NB4 (cell line): ENCODE data around the gene ATP4B.

Experiments used
- DNase-seq: peaks from one replicate; pipeline ENCODE4 v3.0.0; 2010; ENCODE audit warnings: low read depth
- H3K4me3 ChIP-seq: one replicate; pipeline ENCODE4 v1.5.1; 2011; ENCODE audit warnings: mild to moderate bottlenecking, low read depth, low read length, moderate library complexity
- MYC ChIP-seq: IDR thresholded peaks from 2 replicates; pipeline ENCODE4 v1.6.1; 2011; ENCODE audit warnings: low read depth, low read length
- POLR2A ChIP-seq: IDR thresholded peaks from 2 replicates; pipeline ENCODE4 v1.6.1; 2011; ENCODE audit warnings: mild to moderate bottlenecking; ENCODE audit not compliant: insufficient read length; ENCODE audit errors: extremely low read depth
- TF ChIP-seq, protein P1 (sequence below): IDR thresholded peaks from one replicate; pipeline ENCODE4 v1.5.1; 2012; ENCODE audit warnings: low read depth, low read length
- TF ChIP-seq, protein P2 (sequence below): IDR thresholded peaks from 2 replicates; pipeline ENCODE4 v1.6.1; 2011; ENCODE audit warnings: low read depth, low read length

The ATP4B gene

GRCh38 chr13:113654591-113655345 is 3.2 kb downstream of the ATP4B start:
- no peak for DNase-seq
- no peak overlapping the region for H3K4me3 ChIP-seq
- TF ChIP-seq, protein P1, sequence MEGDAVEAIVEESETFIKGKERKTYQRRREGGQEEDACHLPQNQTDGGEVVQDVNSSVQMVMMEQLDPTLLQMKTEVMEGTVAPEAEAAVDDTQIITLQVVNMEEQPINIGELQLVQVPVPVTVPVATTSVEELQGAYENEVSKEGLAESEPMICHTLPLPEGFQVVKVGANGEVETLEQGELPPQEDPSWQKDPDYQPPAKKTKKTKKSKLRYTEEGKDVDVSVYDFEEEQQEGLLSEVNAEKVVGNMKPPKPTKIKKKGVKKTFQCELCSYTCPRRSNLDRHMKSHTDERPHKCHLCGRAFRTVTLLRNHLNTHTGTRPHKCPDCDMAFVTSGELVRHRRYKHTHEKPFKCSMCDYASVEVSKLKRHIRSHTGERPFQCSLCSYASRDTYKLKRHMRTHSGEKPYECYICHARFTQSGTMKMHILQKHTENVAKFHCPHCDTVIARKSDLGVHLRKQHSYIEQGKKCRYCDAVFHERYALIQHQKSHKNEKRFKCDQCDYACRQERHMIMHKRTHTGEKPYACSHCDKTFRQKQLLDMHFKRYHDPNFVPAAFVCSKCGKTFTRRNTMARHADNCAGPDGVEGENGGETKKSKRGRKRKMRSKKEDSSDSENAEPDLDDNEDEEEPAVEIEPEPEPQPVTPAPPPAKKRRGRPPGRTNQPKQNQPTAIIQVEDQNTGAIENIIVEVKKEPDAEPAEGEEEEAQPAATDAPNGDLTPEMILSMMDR: no peak
- TF ChIP-seq, protein P2, sequence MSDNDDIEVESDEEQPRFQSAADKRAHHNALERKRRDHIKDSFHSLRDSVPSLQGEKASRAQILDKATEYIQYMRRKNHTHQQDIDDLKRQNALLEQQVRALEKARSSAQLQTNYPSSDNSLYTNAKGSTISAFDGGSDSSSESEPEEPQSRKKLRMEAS: no peak
- TF ChIP-seq MYC (no peak), POLR2A (no peak)

GRCh38 chr13:113654175-113654560 is 3.8 kb downstream of the ATP4B start:
- no peak for TF ChIP-seq MYC
- TF ChIP-seq, protein P1: no peak
- TF ChIP-seq, protein P2: no peak
- TF ChIP-seq POLR2A: no peak
- DNase-seq: no peak
- H3K4me3 ChIP-seq: no peak overlapping the region

- no peak for DNase-seq
- no peak overlapping the region for H3K4me3 ChIP-seq
- TF ChIP-seq, protein P2: no peak
- TF ChIP-seq MYC: no peak
- TF ChIP-seq, protein P1: no peak
- no peak for TF ChIP-seq POLR2A
These were observed 4.5 kb downstream of the ATP4B start for GRCh38 chr13:113653264-113654174.

DNA sequence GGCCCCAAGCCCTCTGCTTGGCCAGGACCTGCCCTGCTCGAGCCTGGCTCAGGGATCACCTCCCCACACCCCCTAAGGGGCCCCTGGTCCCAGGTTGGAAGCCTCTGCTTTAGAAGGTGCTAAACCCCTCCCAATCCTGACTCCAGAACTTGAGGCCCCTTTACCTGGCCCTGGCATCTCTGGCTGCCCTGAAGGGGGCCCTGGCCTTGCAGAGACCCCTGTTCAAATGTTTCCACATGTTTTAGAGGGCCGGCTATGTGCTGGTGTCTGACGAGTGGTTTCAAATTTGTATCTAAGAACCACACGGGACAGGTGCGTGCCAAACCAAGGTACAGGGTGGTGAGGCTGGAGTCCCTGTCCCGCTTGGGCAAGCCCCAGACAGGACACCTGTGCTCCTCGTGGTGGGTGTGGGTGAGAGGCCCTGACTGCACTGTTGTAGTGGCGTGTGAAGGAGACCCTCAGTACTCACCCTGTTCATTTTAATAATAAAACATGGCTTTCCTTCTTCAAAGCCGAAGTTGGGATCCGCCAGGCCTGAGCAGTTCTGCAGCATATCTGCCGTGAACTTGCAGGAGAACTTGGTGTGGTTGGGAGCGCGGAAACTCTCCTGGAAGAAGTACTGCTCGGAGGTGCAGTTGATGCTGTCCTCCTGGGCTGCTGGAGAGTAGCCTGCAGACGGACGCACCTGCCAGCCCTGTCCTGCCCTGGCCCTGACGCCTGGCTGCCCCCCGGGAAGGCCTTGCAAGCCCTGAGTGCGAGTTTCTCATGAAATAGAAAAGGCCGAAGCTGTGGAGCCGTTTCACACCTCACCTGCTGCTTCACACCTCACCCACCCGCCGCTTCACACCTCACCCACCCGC is 5.4 kb downstream of the ATP4B start:
- no peak for TF ChIP-seq MYC
- TF ChIP-seq POLR2A: no peak
- TF ChIP-seq, protein P2: no peak
- TF ChIP-seq, protein P1: no peak
- DNase-seq: no peak
- H3K4me3 ChIP-seq: no peak overlapping the region
